Aorta (tissue), 5 donors: ENCODE measurements around the gene BUD23. TPM values are rescaled to one million over a fixed set of nuclear protein-coding genes. Genes with fewer than 3 reads are reported as not detected.

Experiments
- ATAC-seq: fragments of 200-7000 bp; cut with Tn5 transposase; one replicate; pipeline ENCODE4 v1.9.1; 2022; ENCODE audit warnings: moderate library complexity; ENCODE audit not compliant: low FRiP score
- DNase-seq, 2 donors: peaks; one replicate each; pipeline ENCODE4 v3.0.0-alpha.2; 2020
- H3K27ac ChIP-seq, 2 donors: one replicate each; pipeline ENCODE4 v1.5.1; 2013; ENCODE audit warnings: low read length in 2 of 2, mild to moderate bottlenecking in 2 of 2, moderate library complexity in 2 of 2, control low read depth in 1 of 2, inconsistent platforms in 1 of 2, low read depth in 1 of 2
- H3K27me3 ChIP-seq, 2 donors: one replicate each; pipeline ENCODE4 v1.6.1; 2013; ENCODE audit warnings: control low read depth in 1 of 2, low read length in 1 of 2, mild to moderate bottlenecking in 1 of 2, moderate library complexity in 1 of 2; ENCODE audit not compliant: insufficient read depth in 2 of 2, control insufficient read depth in 1 of 2
- H3K36me3 ChIP-seq, 2 donors: one replicate each; pipeline ENCODE4 v1.6.1; 2013; ENCODE audit warnings: control low read depth in 1 of 2, low read length in 1 of 2, mild to moderate bottlenecking in 1 of 2; ENCODE audit not compliant: insufficient read depth in 2 of 2, control insufficient read depth in 1 of 2
- H3K4me1 ChIP-seq, 2 donors: one replicate each; pipeline ENCODE4 v1.6.1; 2013; ENCODE audit warnings: low read length in 2 of 2, control low read depth in 1 of 2, mild to moderate bottlenecking in 1 of 2, moderate library complexity in 1 of 2; ENCODE audit not compliant: insufficient read depth in 2 of 2, control insufficient read depth in 1 of 2
- H3K4me3 ChIP-seq, 2 donors: one replicate each; pipeline ENCODE4 v1.5.1; 2013; ENCODE audit warnings: low read length in 2 of 2, control low read depth in 1 of 2, mild to moderate bottlenecking in 1 of 2
- H3K9me3 ChIP-seq: one replicate; pipeline ENCODE4 v1.6.1; 2013; ENCODE audit warnings: mild to moderate bottlenecking, low read length; ENCODE audit not compliant: control insufficient read depth
- WGBS, 2 donors: extraction: QIAGEN DNeasy Blood & Tissue Kit; methylation state at CpG; one replicate each; pipeline ENCODE4 v1.1.7; 2013; 5-methylcytosine and 5-hydroxymethylcytosine counted together
- intact Hi-C, 2 donors: fragments of 100-400 bp; cut with DNase I; formaldehyde crosslinking; loops; one replicate each; pipeline versions ENCODE4 v1.14.2 to v1.15.0; 2022
- microRNA-seq, 2 donors: library from miRNA; unstranded; fragments of <30 nt; microRNA quantifications; one replicate each; pipeline ENCODE4 v1.2.0, GENCODE V29; 2020
- polyA plus RNA-seq, 2 donors: library from polyadenylated mRNA; stranded (reverse); fragments of 200-250 nt; gene quantifications; one replicate each; pipeline ENCODE4 v1.2.3, GENCODE V29; 2013
- total RNA-seq, 2 donors: library from RNA; stranded (reverse); fragmentation: NEBNext Ultra II Directional; extraction: Animal tissue kit (Norgen Biotek cat#: 25700); gene quantifications; one replicate each; pipeline ENCODE4 v1.2.1, GENCODE V29; 2021
- donor health status: healthy with polysubstance abuse.
- donor health status: Bipolar disorder and iron deficiency.
- donor health status: DM: no; HTN: no; CAD: no.
- donor health status: DM: no; HTN: no; CAD: no.
- donor health status: DM: yes; HTN: yes; CAD: no.

BUD23 gene
- total and polyA plus RNA-seq, 4 donors: 39.0 to 60.7 (median 43.9) TPM

- DNase-seq (peak; percentile 57 to 80), ATAC-seq (no peak)
- intact Hi-C loops: loop anchor here in 1 of 2 donors (5.0 kb wide), 1 partner anchor 99 kb away; the partner anchor contains the start of gene METTL27
- Histone ChIP-seq H3K4me1 (no peaks in the 10 kb centered on the region), H3K36me3 (no peaks in the 10 kb centered on the region), H3K9me3 (no peaks in the 10 kb centered on the region), H3K27me3 (no peaks in the 10 kb centered on the region), H3K27ac (no peak overlapping the region), H3K4me3 (no peak overlapping the region)
- 49 to 55% methylated on average over 35 of the region's 35 CpGs for WGBS, 2 donors
Observed at GRCh38 chr7:73742753-73743641, 59.6 kb downstream of the BUD23 start.

GRCh38 chr7:73746378-73746777 lies 63.0 kb downstream of the BUD23 start:
- intact Hi-C loops: no loop called here
- Histone ChIP-seq H3K27me3 (no peaks in the 10 kb centered on the region), H3K27ac (peak overlapping the region in 1 of 2 donors; percentile 38), H3K4me3 (no peak overlapping the region), H3K4me1 (no peaks in the 10 kb centered on the region), H3K9me3 (no peaks in the 10 kb centered on the region), H3K36me3 (no peaks in the 10 kb centered on the region)
- WGBS, 2 donors: 8 to 14% methylated on average over 4 of the region's 4 CpGs
- DNase-seq (no peak), ATAC-seq (no peak)

Small RNA genes lying within 50 kb of the gene (microRNA-seq; reads per million reads assigned to microRNA genes)
- 0 reads per million in 2 donors for gene MIR4284

Other genes starting within 250 kb of the BUD23 start
- under 1 TPM in 1 of 2 donors, not detected in 1; 0.21 TPM for gene FZD9, start 249.8 kb upstream of the BUD23 start, total RNA-seq
- under 1 TPM in 1 of 2 donors, not detected in 1; 0.20 TPM for gene FZD9, start 249.8 kb upstream of the BUD23 start, polyA plus RNA-seq
- 10 to 100 TPM; 49.3 to 60.0 TPM for gene BAZ1B, start 161.3 kb upstream of the BUD23 start, total RNA-seq
- gene BAZ1B, start 161.3 kb upstream of the BUD23 start, polyA plus RNA-seq: 10 to 100 TPM; 19.1 to 23.9 TPM
- 10 to 100 TPM; 45.5 to 68.2 TPM for gene BCL7B, start 125.9 kb upstream of the BUD23 start, total RNA-seq
- 10 to 100 TPM; 70.9 to 92.3 TPM for gene BCL7B, start 125.9 kb upstream of the BUD23 start, polyA plus RNA-seq
- 10 to 100 TPM; 26.5 to 27.7 TPM for gene TBL2, start 105.0 kb upstream of the BUD23 start, total RNA-seq
- gene TBL2, start 105.0 kb upstream of the BUD23 start, polyA plus RNA-seq: 10 to 100 TPM; 17.7 to 22.8 TPM
- 1 to 10 TPM; 2.0 to 4.5 TPM for gene MLXIPL, start 59.1 kb upstream of the BUD23 start, total RNA-seq
- 10 to 100 TPM in 1 of 2 donors, under 1 TPM in 1; 0.23 to 13.5 TPM for gene MLXIPL, start 59.1 kb upstream of the BUD23 start, polyA plus RNA-seq
- gene VPS37D, start 15.8 kb upstream of the BUD23 start, total RNA-seq: 1 to 10 TPM; 1.5 to 1.8 TPM
- 1 to 10 TPM in 1 of 2 donors, under 1 TPM in 1; 0.88 to 2.3 TPM for gene VPS37D, start 15.8 kb upstream of the BUD23 start, polyA plus RNA-seq
- gene DNAJC30, start 144 bp upstream of the BUD23 start, total RNA-seq: 1 to 10 TPM; 6.7 to 7.8 TPM
- 1 to 10 TPM; 4.5 to 5.1 TPM for gene DNAJC30, start 144 bp upstream of the BUD23 start, polyA plus RNA-seq
- gene STX1A, start 36.1 kb downstream of the BUD23 start, total RNA-seq: 10 to 100 TPM; 10.2 to 14.7 TPM
- gene STX1A, start 36.1 kb downstream of the BUD23 start, polyA plus RNA-seq: 10 to 100 TPM in 1 of 2 donors, 1 to 10 TPM in 1; 2.6 to 13.4 TPM
- 10 to 100 TPM; 11.2 to 11.4 TPM for gene ABHD11, start 55.2 kb downstream of the BUD23 start, total RNA-seq
- 10 to 100 TPM; 15.3 to 32.5 TPM for gene ABHD11, start 55.2 kb downstream of the BUD23 start, polyA plus RNA-seq
- not detected for gene CLDN3, start 86.7 kb downstream of the BUD23 start, total RNA-seq
- gene CLDN3, start 86.7 kb downstream of the BUD23 start, polyA plus RNA-seq: 10 to 100 TPM in 1 of 2 donors, 1 to 10 TPM in 1; 1.3 to 17.4 TPM
- under 1 TPM; 0.19 to 0.84 TPM for gene CLDN4, start 147.4 kb downstream of the BUD23 start, total RNA-seq
- 10 to 100 TPM in 1 of 2 donors, under 1 TPM in 1; 0.69 to 16.9 TPM for gene CLDN4, start 147.4 kb downstream of the BUD23 start, polyA plus RNA-seq
- gene METTL27, start 158.9 kb downstream of the BUD23 start, total RNA-seq: 1 to 10 TPM; 1.3 to 7.4 TPM
- gene METTL27, start 158.9 kb downstream of the BUD23 start, polyA plus RNA-seq: 1 to 10 TPM in 1 of 2 donors, not detected in 1; 5.3 TPM
- not detected for gene TMEM270, start 177.6 kb downstream of the BUD23 start, total RNA-seq
- gene TMEM270, start 177.6 kb downstream of the BUD23 start, polyA plus RNA-seq: not detected